ENCODE data around the gene RTF1. TPM values are rescaled to one million over a fixed set of nuclear protein-coding genes. Genes with fewer than 3 reads are reported as not detected.

The RTF1 gene
- polyA plus RNA-seq, 1 of the 3 experiments (the other 2 are of a cell fraction): 27.8 TPM

GRCh38 chr15:41411031-41411430 lies 5.9 kb upstream of the RTF1 start:
- no peak for DNase-seq
- H3K27me3 ChIP-seq (ENCODE audit: insufficient read depth): no peaks in the 10 kb centered on the region
- H3K9me3 ChIP-seq: no peaks in the 10 kb centered on the region
- no peak overlapping the region for H2AFZ ChIP-seq (ENCODE audit: low read depth)
- H3K27ac ChIP-seq (ENCODE audit: low read depth in 2 of 2, low read length in 1 of 2): no peak overlapping the region
- WGBS (ENCODE audit: low lambda C conversion rate): 72% methylated on average over 2 of the region's 2 CpGs
- ChIA-PET CTCF (no interaction called here), POLR2A (no interaction called here)
- no peaks in the 10 kb centered on the region; a peak in 1 of 4 replicates for H3K4me1 ChIP-seq (ENCODE audit: control insufficient read depth in 1 of 2, insufficient read depth in 2 of 2, low read depth in 1 of 2, low read length in 1 of 2)
- no peaks in the 10 kb centered on the region for H3F3A ChIP-seq (replicated peaks; ENCODE audit: insufficient read depth)
- TF ChIP-seq NFIC (IDR thresholded peaks at IDR 0.05; ENCODE audit: borderline replicate concordance) (no peak), ZBTB33 (IDR thresholded peaks at IDR 0.05; ENCODE audit: borderline replicate concordance, low read depth) (no peak), SMC3 (IDR thresholded peaks at IDR 0.05; ENCODE audit: low read depth, low read length) (no peak), REST (IDR thresholded peaks at IDR 0.05; ENCODE audit: low read depth, low read length) (no peak), YY1 (IDR thresholded peaks at IDR 0.05; ENCODE audit: low read depth) (no peak), MAX (IDR thresholded peaks at IDR 0.05; ENCODE audit: low read depth) (no peak), RAD21 (IDR thresholded peaks at IDR 0.05; ENCODE audit: low read length) (no peak), TAF1 (IDR thresholded peaks at IDR 0.05; ENCODE audit: borderline replicate concordance, low read depth, low read length) (no peak), NRF1 (IDR thresholded peaks at IDR 0.05; ENCODE audit: low read depth, low read length) (no peak), PBX3 (IDR thresholded peaks at IDR 0.05) (no peak), GABPA (IDR thresholded peaks at IDR 0.05; ENCODE audit: low read depth) (no peak), FOSL2 (IDR thresholded peaks at IDR 0.05; ENCODE audit: borderline replicate concordance, low read depth) (no peak), EZH2phosphoT487 (IDR thresholded peaks at IDR 0.05; ENCODE audit: borderline replicate concordance, low read depth) (no peak), JUND (IDR thresholded peaks at IDR 0.05) (no peak), EP300 (IDR thresholded peaks at IDR 0.05; ENCODE audit: borderline replicate concordance in 1 of 2, low read depth in 1 of 2, low read length in 1 of 2) (no peak), FOXM1 (IDR thresholded peaks at IDR 0.05; ENCODE audit: low read depth) (no peak), USF2 (IDR thresholded peaks at IDR 0.05; ENCODE audit: borderline replicate concordance, low read depth, low read length) (no peak), CHD2 (IDR thresholded peaks at IDR 0.05; ENCODE audit: low read length, partially characterized antibody) (no peak), GATA2 (CRISPR knock-in tag; IDR thresholded peaks at IDR 0.05) (no peak), POLR2AphosphoS5 (IDR thresholded peaks at IDR 0.05; ENCODE audit: low read depth, low read length) (no peak)
- H3K4me3 ChIP-seq (ENCODE audit: low read depth in 2 of 2, low read length in 1 of 2): no peak overlapping the region
- no peak overlapping the region for H3K9ac ChIP-seq
- H3K36me3 ChIP-seq (replicated peaks in 1 of 2; ENCODE audit: control insufficient read depth in 1 of 2, insufficient read depth in 2 of 2, low read length in 1 of 2): no peaks in the 10 kb centered on the region
- no peak overlapping the region for H3K4me2 ChIP-seq
- peaks cover 11% of the 10 kb centered on the region for H3K79me2 ChIP-seq (ENCODE audit: insufficient read depth)
- H3K9me2 ChIP-seq: no peaks in the 10 kb centered on the region
- no peaks in the 10 kb centered on the region for H4K20me1 ChIP-seq (ENCODE audit: insufficient read depth)
